HG03280 (cell line): ENCODE measurements around the gene RTKN.
A peak's percentile ranks its signal among the peaks of the same experiment; 100 is the strongest.
"Not testable (repeated sequence)": the region's sequence is repeated elsewhere in the genome, so short reads cannot be mapped to it uniquely, and the experiment has no call there.

Experiments used
- ATAC-seq: cut with Tn5 transposase; IDR thresholded peaks from one replicate; pipeline ENCODE4 v1.9.1; 2021; ENCODE audit warnings: mild to moderate bottlenecking, moderate library complexity; ENCODE audit not compliant: unreplicated experiment

RTKN gene

GRCh38 chr2:74462054-74462785, 20.5 kb upstream of the RTKN start:
- no peak for ATAC-seq

DNA sequence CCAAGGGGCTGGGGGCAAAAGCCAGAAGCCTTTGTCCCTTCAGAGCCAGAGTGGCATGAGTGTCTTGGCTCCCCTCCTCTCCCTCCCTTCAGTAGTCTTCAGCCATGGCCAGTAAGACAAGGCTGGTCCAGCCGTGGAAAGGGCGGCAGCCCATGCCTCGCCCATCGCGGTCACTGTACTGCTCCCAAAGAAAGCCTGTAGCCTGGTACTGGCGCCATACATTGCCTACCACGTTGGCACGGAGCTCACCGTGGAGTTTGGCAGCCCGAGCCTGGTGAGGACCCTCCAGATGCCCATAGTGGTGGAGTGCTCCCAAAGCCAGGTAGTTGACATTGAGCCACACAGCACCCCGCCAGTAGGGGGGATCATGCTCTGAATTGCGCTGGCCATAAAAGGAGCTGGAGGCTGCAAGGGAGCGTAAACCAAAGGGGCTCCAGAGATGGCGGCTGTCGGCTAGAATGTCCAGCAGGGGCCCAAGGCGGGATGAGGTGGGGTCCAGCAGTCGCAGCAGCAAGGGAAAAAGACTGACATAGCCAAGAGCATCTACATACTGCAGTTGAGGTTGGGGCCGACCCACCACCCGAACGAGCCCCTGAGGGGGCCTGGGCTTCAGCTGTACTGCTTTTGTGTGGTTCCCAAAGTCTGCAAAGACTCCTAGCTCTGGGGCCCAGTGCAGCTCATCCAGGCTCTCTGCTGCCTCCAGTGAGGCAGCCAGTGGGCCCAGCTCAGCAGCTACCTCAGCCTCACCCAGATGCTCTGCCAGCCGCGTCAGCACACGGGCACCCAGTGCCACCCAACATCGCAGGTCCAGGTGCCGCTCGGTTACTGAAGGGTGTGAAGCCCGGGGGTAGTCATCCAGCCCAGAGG, 19.7 kb upstream of the RTKN start:
- ATAC-seq = no peak

GRCh38 chr2:74460187-74460586, 18.4 kb upstream of the RTKN start:
- not testable (repeated sequence) for ATAC-seq

GRCh38 chr2:74459503-74460118, 17.9 kb upstream of the RTKN start:
- ATAC-seq = not testable (repeated sequence)

- no peak for ATAC-seq
Observed at GRCh38 chr2:74458938-74459363, 17.2 kb upstream of the RTKN start.

- peak; percentile 81 for ATAC-seq
Observed at GRCh38 chr2:74458132-74458937, 16.6 kb upstream of the RTKN start, which contains the start of gene WBP1. TSS of gene WBP1 (plus strand) at chr2:74458438. CDS start at chr2:74458603, 165 bp downstream.

GRCh38 chr2:74457549-74458131, 15.9 kb upstream of the RTKN start:
- ATAC-seq = peak; percentile 35

GRCh38 chr2:74457129-74457548, 15.4 kb upstream of the RTKN start:
- ATAC-seq = no peak

DNA sequence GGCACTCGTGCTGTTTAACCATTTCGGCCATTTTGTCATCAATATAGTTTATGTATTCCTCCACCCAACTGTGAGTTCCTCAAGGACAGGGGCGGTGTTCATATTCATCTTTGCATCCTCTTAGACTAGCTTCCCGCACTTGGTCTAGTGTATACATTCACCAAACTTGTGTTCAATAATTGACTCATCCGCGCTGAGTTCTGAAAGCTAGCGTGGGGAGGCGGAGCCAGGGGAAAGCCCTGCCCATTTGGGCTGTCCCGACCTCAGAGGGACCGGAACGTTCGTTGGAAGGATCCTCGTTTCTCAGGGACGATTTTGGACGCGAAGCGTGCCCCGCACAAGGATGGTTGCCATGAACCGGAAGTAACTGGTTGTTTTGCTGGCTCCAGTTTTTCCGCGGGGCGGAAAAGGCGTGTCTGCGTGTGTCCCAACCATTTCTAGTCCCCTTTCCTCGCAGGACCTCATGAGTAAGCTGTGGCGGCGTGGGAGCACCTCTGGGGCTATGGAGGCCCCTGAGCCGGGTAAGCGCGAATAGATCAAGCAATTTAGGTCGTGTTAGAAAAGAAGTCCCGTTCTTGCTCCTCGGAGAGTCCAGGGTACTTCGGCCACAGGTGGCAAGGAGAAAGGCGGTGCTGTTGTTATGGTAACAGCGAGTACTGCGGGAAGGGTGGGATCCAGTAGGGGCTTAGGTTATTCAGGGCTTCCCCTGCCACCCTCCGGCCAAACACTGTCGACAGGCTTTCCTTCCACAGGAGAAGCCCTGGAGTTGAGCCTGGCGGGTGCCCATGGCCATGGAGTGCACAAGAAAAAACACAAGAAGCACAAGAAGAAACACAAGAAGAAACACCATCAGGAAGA, 13.1 kb upstream of the RTKN start, which contains the start of gene INO80B:
TSS of gene INO80B (plus strand) at position 434 of the 858 bp plus-strand sequence. CDS start at position 464, 30 bp downstream.
- peak; percentile 43 for ATAC-seq

- ATAC-seq = no peak
Observed at GRCh38 chr2:74450570-74451190, 8.9 kb upstream of the RTKN start.

- ATAC-seq = no peak
Observed at GRCh38 chr2:74448771-74449170, 7.0 kb upstream of the RTKN start.

- ATAC-seq = no peak
Observed at GRCh38 chr2:74447230-74447999, 5.7 kb upstream of the RTKN start.

DNA sequence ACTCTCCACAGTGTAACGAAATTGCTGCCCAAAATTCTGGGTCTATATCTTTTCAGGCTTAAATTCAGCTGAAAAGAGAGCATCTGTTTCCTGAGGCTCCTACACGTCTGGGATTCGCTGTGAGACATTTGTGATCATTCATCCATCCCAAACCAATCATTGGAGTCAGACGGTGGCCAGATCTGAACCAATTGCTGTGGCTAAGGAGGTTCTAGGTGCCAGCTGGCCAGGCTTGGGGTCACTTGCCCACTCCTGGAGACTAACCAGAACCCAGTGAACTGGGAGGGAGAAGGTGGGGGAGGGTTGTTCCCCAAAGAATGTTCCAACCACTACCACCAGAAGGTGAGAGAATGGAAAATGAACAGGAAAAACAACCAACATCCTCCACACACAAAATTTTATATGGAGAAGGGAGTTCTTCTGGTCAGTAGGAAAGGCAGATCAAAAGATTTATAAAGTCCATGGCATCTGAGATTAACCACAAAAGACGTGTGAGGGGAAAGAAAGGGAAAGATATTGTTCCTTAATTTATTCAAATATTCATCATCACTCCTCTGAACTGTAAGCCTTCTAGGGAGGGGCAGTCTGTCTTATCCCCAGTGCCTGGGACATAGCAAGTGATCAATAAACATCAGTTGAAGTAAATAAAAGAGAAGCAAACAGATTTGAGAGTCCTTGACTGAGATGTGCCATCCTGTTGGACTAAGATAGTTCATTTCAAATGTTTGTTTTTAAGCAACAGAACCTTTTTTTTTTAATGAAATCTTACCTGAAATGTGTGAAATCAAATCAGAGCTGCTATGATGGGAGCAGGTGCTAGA, 3.0 kb upstream of the RTKN start:
- no peak for ATAC-seq

- not testable (repeated sequence) for ATAC-seq
Observed at GRCh38 chr2:74442483-74443297, 953 bp upstream of the RTKN start.

- ATAC-seq = no peak
Observed at GRCh38 chr2:74441170-74441689, 507 bp downstream of the RTKN start.
